GM10266 (cell line): ENCODE measurements around the gene ADORA1.

ENCODE experiments used
- DNase-seq: peaks from one replicate; pipeline ENCODE4 v3.0.0; 2012; ENCODE audit errors: extremely low spot score
- CTCF ChIP-seq: IDR thresholded peaks from 2 replicates; pipeline ENCODE4 v1.5.1; 2012; ENCODE audit warnings: mild to moderate bottlenecking, low read depth; ENCODE audit not compliant: control insufficient read depth, insufficient read depth; ENCODE audit errors: missing control alignments

The ADORA1 gene

DNA sequence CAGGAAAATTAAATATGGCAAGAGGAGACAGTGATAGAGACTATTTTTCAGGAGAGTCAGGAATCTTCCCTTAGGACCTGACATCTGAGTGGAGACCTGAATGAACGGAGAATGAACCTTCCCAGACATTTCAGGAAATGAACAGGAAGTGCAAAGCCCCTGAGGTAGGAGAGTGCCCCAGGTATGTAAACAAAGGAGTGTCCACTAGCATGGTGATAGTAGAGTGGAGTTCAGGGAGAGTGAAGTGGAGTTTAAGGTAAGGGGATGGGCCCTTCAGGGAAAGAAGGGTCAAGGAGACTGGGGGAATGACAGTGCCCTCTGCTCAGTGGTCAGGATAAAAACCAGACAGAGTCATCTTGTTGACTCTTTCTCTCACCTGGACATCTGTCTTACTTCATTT, 28.8 kb downstream of the ADORA1 start:
- TF ChIP-seq CTCF = no peak
- no peak for DNase-seq

DNA sequence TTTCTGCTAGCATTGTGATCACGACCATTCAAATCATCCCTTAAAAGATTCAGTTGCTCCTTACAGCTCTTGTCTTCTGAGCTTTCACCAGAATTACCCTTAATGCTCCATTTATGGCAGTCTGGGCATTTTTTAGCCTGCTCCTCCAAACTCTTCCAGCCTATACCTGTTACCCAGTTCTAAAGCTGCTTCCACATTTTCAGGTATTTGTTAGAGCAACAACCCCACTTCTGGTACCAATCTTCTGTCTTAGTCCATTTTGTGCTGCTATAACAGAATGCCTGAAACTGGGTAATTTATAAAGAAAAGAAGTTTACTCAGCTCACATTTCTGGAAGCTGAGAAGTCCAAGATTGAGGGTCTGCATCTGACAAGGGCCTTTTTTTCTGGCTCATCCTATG, 30.9 kb downstream of the ADORA1 start:
- no peak for TF ChIP-seq CTCF
- no peak for DNase-seq

DNA sequence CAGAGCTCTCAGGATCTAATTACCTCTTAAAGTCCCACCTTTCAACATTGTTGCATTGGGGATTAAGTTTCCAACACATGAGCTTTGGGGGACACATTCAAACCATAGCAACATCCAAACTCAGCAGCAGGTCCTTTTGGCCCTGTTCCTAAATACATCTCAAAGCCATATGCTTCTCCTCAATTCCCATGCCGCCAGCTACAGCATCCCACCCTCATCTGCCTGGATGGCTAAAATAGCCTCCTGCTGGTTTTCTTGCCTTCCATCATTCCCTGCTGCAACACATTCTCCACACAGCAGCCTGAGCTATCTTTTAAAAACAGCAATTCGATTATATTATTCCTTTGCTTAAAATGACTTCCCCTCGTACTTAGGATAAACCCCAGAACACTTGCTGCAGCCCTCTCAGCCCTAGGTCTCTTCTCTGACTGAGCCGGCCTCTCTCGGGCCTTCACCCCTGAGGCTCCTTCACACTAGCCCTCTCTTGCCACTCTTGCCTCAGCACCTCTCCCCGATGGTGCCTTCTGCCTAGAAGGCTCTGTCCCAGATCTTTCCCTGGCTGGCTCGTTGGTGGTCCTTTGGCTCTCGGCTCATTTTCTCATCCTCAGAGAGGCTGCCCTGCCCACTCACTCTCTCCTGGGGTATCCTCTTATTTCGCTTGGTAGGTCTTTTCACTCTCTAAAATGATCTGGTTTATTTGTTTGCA, 31.6 kb downstream of the ADORA1 start:
- DNase-seq = no peak

DNA sequence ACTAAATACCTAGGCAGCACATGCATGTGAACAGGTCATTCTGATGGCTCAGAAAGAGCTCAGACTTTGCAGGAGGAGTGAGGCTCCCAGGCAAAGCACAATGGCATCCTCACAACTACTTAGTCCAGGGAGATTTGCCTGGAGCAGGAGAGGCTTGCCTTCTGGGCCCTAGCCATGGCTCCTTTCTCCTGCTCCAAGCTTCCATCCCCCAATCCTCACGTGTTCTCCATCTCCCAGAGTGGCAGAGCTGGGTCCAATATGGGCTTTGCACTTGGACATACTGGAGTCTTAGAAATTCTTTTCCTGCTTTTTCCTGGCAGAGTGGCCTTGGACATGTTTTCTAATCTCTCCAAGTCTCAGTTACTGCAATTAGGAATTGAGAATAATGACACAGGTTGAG, 32.3 kb downstream of the ADORA1 start:
- no peak for TF ChIP-seq CTCF
- no peak for DNase-seq

More for the DNA sequence above, 31.6 kb downstream of the ADORA1 start:
- no peak for TF ChIP-seq CTCF

GRCh38 chr1:203161175-203161574, 33.6 kb downstream of the ADORA1 start:
- no peak for DNase-seq
- no peak for TF ChIP-seq CTCF

DNA sequence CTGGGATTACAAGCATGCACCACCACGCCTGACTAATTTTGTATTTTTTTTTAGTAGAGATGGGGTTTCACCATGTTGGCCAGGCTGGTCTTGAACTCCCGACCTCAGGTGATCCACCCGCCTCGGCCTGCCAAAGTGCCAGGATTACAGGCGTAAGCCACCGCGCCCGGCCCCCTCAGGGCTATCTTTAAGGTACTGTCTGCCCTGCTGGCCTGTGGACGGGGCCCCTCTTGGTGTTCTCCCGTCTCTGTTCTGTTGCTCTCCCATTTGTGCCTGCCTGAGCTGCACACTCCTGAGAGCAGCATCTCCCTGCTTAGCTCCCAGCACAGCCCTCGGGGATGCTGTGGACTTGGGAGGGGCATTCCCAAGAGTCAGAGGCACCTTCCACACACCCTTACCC, 34.2 kb downstream of the ADORA1 start:
- DNase-seq = no peak
- TF ChIP-seq CTCF = no peak

GRCh38 chr1:203162403-203162802, 34.9 kb downstream of the ADORA1 start:
- DNase-seq = no peak
- TF ChIP-seq CTCF = no peak
